Jurkat, Clone E6-1 (cell line): Measurements from ENCODE around the gene ANKRD39. TPM values are rescaled to one million over a fixed set of nuclear protein-coding genes. Genes with fewer than 3 reads are reported as not detected.

Experiments used
- DNase-seq: peaks from one replicate; pipeline ENCODE4 v3.0.0-alpha.2; 2011; ENCODE audit warnings: low read depth, low spot score
- H3K4me3 ChIP-seq: 2 replicates; pipeline ENCODE4 v1.5.1; 2011; ENCODE audit warnings: mild to moderate bottlenecking, low read length, control low read depth, moderate library complexity
- polyA plus RNA-seq: library from polyadenylated mRNA; unstranded; fragments of >200 nt; gene quantifications from one replicate; pipeline ENCODE4 v1.2.1, GENCODE V29; 2012; ENCODE audit warnings: missing spikeins; ENCODE audit not compliant: insufficient read length, insufficient read depth

ANKRD39 gene, protein sequence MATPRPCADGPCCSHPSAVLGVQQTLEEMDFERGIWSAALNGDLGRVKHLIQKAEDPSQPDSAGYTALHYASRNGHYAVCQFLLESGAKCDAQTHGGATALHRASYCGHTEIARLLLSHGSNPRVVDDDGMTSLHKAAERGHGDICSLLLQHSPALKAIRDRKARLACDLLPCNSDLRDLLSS
- 40.2 TPM for polyA plus RNA-seq

DNA sequence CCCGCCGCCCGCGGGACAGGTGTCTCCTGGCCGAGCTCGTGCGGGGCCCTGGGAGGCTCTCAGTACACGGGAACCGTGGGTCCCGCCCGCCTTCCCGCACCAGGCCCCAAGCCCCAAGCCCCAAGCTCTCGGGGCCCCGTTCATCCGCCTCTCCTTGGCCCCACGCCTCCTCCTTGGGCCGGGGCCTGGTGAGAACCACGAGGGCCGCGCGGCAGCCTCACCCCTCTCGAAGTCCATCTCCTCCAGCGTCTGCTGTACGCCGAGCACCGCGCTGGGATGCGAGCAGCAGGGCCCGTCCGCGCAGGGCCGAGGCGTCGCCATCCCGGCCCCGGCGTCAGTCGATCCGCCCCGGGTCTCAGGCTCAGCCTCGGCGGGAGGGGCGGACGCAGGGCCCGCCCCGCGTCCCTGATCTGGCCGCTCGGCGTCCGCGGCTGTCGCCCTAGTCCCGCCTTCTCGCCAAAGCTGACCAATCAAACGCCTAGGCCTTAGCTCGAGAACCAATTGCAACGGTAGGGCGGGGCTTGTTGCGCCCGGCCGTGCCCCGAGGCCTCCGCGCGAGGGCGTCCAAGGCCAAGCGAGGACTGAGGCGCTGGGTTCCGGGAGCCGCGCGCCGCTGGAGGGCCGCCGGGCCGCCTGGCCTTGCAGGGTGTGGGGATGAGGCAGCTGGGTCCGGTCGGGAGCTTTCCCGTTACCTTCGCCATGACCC is at the start of gene ANKRD39:
Gene ANKRD39 (minus strand): TSS at position 350 of the 706 bp plus-strand sequence. CDS start 29 bp downstream, at position 321.
- DNase-seq, result peak; percentile 97
- peak within 1 kb of the TSS; percentile 84 for H3K4me3 ChIP-seq

DNA sequence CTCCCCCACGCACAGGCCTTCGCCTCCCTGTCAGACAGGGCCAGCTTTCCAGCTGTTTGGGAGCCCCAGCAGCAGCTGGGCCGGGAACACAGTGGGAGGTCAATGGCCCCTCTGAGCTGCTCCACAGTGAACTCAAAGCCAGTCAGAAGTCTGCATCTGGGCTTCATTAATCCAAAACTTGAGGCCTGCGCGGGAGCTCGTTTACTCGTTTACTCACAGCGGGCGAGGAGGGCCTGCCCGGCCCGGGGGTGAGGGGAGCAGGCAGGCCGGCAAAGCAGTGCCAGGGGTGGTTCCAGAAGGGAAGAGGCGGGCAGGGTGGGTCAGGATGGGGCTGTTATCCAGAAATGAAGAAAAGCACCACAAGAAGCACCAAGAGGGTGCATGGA is 48.9 kb upstream of the ANKRD39 start:
- DNase-seq, result no peak
- H3K4me3 ChIP-seq, result no peak overlapping the region

DNA sequence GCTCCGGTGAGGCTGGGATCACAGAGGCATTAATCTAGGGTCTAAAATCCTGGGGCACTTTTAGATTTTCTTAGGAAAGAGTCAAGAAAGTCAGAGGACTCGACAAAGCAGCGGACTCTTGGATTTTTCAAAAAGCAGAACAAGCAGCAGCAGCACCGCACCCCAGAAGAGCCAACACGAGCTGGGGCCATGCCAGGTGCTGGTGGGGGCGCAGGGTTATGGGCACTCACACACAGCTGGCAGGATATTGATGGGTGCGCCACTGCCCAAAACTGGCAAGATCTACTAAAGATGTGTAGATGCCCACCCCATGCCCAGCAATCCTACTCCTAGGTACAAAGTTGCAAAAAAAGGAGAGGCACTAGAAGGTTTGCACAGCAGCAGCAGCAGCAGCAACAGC is 46.0 kb upstream of the ANKRD39 start:
- DNase-seq, result no peak
- H3K4me3 ChIP-seq, result no peak overlapping the region

DNA sequence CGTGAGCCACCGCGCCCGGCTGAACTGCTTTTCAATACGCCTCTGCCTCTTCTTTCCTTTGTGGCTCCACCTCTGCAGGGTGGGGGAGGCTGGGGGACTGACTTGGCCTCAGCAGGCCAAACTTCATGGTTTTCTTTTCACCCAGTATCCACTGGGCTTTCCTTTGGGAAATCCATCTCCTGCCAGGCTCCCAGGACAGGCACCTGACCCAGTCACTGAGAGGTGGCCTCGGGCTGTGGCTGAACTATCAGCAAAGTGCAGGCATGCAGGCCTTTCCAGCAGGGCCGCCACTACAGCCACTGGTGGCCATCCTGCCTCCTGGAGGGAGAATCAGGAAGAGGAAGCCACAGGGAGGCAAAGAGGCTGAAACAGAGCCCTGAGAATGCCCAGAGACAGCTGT is 45.5 kb upstream of the ANKRD39 start:
- no peak for DNase-seq
- no peak overlapping the region for H3K4me3 ChIP-seq

DNA sequence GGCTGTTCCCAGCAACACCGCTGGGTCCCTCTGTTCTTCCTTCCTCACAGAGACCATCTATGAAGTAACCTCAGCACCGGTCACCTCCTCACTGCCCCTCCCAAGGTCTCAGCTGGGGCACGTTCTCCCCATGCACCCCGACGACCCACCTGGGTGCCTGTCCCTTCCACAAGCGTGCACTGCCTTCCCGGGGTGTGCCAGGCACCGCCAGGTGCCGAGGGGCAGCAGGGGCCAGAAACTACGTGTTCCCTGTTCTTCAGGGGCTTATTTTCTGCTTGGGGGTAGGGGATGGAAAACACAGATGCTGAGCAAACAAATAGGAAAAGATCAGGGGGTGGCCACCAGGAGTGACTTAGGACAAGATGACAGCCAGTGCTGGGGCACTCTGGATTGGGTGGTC is 42.4 kb upstream of the ANKRD39 start:
- no peak for DNase-seq
- H3K4me3 ChIP-seq, result no peak overlapping the region

DNA sequence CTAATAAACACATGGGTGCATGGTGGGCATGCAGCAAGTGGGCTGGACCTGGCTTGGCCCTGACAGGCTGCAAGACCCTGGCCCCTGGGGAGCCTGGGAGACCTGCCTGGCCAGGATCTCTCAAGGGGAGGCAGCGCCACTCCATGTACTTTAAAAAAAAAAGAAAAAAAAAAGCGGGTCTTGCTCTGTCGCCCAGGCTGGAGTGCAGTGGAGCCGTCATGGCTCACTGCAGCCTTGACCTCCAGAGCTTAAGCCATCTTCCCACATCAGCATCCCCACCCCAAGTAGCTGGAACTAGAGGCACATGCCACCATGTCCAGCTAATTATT is 41.6 kb upstream of the ANKRD39 start:
- DNase-seq, result no peak
- H3K4me3 ChIP-seq, result no peak overlapping the region

DNA sequence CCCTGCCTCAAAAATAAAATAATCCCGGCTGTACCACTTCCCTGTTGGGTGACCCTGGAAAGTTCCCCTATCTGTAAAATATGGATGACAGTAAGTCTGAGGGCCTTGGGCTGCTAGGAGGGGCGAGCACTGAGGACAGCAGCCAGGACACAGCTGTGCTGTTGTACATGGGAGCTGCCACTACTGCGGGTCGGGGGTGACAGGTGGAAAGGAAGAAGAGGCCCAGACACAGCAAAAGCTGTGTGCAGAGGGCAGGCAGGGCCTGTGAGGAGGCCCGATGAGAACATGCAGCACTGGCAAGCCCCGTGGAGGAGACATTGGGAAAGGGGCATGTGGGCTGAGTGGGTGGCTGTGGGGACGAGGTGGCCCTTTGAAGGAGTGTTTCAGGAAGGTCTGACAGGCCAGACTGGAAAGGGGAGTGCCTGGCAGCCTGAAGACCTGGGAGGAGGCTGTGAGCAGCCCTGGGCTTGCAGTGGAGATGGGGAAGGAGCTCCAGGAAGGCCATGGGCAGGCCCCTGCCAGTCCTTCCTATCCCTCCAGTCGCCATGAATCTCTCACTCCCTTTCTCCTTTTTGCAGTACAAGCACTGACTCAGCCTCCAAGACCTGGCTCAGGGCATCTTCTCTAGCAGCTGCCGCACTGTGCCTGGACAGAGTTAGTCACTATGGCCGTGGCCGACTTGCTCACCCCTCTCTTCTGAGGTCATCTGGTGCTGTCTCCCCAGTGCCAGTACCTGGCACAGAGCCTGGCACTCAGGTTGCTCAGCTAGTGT is 41.0 kb upstream of the ANKRD39 start:
- no peak for DNase-seq

DNA sequence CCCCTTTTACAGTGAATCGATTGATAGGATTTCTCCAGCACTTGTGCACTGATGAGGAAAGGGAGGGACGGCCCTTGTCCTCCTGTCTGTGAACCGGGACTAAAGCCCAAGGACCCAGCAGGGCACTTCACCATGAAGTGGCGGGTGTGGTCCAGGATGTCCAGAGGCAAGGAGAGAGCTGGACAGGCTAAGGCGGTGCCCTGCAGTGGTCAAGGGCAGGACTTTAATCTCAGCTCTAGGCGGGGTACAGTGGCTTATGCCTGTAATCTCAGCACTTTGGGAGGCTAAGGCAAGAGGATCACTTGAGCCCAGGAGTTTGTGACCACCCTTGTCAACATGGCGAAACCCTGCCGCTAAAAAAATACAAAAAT is 40.3 kb upstream of the ANKRD39 start:
- DNase-seq, result no peak
- H3K4me3 ChIP-seq, result no peak overlapping the region

More for the DNA sequence above, 41.0 kb upstream of the ANKRD39 start:
- H3K4me3 ChIP-seq, result no peak overlapping the region

DNA sequence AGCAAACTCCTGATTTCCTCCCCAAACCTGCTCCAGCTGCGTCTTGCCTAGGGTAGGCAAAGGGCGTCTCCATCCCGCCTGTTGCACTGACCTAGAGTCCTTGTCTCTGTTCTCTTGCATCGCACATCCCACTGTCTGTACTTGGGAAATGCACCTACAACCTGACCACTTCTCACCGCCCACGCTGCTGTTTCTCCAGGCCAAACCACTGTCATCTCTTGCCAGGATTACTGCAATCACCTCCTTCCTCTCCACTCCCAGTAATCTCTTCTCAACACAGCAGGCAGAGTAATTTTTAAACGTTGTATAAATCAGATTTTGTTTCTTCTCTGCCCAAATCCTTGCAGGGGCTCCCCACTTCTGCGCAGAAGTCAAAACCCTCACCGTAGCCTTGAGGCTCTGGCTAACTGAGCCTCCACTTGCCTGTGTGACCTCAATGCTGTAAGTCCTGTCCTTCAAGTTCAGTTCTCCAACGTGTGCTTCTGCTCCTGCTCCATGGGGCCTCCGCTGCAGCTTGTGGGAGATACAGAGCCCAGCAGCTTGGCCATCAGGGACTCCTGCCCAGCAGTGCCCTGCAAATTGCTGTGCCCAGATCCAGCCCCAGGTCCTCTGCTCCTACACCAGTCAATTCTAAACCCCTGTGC is 39.8 kb upstream of the ANKRD39 start:
- no peak overlapping the region for H3K4me3 ChIP-seq
- DNase-seq, result no peak

DNA sequence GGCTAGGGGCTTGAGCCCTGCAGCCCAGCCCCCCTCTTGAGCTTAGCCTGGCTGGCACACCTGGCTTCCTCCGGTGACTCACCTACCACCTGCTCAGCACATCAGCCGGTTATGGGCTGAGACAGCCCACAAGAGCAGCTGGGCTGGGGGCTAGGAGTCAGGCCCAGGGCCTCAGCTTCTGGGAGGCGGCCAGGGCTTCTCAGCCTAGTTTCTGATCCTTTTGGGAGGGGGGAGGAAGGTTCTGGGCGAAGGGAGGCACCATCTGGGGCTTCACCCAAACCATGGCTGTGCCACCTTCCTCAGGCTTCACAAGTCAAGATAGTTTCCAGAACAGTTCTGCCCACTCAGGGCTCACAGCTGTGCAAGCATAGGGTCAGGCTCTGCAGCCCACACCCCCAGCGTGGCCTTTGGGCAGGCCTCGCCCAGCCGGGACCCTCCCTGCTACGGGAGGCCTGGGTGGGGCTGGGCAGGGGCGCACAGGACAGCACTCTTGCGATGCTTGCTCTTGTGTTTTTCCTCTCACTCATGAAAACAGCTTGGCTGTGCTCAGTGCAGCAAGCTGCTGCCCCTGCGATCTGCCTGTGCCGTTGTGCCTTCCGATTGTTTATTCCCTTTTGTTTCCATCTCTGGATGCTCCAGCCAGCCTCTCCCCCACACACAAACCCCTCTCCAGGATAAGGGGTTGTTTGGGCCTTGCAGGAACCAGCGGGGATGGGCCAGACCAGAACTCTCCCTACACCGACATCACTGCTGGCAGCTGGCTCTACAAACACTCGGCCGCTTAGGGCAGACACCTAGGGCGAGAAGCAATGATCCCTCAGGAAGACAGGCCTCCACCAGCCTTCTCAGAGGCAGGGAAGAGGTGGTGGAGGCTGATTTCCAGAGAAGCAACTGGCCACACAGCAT is 38.2 kb upstream of the ANKRD39 start:
- peak; percentile 28 for DNase-seq
- no peak overlapping the region for H3K4me3 ChIP-seq

DNA sequence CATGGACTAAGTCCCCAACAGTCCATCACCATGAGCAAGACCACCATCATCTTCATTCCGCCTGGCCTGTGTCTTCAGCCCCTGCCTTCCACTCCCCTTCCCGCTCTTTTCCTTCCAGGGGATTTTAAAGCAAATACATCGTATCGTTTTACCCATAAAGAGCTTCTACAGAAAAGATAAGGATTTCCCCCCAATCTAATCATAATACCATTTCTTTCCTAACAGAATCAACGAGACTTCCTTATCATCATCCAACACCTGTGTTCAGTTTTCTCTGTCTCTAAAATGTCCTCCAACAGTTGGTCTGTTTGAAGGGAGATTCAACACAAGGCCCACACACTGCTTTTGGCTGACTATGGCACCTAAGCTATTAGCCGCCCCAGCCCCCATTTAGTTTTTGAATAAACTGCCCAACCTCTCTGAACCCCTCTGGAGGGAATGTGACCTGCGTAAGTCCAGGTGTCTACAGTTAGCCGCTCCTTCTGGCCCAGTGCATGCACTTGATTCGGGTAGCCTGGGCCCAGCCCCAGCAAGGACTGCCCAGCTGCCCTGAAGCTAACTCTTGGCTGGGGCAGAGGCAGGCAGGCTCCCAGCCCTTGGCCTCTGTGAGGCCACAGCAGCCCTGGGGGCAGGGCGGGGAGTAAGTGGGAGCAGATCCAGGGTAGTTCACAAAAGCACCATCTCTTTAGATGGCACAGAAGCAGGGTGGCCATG is 37.4 kb upstream of the ANKRD39 start:
- DNase-seq, result peak; percentile 10
- no peak overlapping the region for H3K4me3 ChIP-seq

DNA sequence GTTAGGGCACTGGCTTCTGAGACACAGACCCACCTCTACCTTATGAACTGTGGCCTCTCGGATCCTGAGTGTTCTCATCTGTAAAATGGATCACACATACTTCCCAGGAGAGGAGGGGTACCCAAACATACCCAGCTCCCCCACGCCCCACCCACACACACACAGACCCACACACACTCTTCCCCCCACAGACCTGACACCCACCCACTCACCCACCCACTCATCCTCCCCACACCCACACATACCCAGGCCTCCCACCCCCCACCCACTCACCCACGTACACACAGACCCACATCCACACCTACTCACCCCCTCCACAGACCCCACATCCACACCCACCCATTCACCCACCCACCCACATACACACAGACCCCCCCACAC is 36.3 kb upstream of the ANKRD39 start:
- H3K4me3 ChIP-seq, result no peak overlapping the region
- DNase-seq, result no peak

DNA sequence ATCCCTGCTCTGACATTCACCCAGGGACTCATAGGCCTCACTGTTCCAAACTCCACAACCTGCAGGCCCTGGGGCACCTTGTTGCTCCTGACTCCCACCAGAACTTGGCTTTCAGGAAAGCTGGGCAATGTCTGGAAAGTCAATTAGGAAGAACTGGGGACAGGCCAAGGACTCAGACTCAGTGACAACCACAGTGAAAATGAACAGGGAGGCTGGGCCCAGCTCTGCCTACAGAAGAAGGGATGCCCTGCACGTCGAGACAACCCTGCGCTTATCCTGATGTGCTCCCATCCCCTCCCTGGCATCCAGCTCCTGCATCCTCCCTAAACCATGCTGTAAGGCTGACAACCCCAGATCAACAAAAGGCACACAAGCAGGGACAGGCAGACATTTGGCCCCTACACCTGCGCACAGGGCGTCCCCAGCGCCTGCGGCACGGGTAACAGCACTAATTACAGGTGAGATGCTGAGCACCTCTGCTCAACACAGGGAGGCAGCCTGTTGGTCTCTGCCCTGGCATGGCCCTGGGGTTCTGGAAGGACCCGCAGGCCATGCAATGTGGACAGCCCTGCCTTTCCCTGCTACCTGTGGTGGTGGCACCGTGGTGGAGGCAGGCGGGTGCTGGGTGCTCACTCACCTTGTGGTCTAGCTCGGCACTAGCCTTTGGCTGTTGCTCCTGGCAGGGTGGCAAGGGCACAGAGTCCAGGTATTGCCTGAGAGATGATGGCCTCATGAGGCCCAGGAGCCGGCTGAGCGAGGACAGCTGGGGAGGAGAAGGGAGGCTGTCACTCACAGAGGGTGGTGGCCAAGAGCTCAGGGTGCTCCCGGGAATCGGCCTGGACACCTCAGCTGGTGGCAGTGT is 35.7 kb upstream of the ANKRD39 start:
- no peak for DNase-seq
- no peak overlapping the region for H3K4me3 ChIP-seq

DNA sequence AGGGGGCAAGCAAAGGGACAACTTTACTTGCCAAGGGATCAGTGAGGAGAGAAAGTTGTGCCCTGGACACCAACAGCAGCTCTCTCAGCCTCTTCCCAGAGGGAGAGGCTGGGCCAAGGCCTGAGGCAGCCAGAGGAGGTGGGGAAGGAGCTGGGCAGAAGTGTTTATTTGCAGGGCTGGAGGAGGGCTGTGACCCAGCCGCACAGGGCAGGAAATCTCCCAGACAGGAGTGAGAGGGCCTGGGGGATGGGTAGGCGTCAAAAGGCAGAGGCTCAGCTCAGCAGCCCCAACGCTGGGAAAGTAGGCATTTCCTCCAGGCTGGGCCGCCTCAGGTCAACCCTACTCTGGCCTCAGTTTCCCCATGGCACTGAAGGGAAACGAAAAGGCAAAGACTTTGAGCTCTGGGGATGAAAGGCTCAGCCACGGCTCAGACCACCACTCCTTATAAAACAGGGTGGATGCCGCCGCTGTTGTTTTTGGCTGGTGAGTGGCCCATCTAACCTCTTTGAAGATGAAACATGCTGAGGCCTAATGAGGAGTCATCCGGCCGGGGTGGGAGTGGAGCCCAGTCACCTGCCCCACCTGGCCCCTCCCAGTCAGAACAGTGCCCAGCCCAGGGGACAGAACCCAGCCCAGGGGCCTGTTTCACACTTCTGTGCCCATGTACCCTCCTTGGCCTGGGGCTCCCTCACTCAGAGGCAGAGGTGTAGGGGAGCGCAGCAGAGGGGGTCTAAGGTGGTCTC is 33.9 kb upstream of the ANKRD39 start:
- no peak for DNase-seq
- H3K4me3 ChIP-seq, result no peak overlapping the region

DNA sequence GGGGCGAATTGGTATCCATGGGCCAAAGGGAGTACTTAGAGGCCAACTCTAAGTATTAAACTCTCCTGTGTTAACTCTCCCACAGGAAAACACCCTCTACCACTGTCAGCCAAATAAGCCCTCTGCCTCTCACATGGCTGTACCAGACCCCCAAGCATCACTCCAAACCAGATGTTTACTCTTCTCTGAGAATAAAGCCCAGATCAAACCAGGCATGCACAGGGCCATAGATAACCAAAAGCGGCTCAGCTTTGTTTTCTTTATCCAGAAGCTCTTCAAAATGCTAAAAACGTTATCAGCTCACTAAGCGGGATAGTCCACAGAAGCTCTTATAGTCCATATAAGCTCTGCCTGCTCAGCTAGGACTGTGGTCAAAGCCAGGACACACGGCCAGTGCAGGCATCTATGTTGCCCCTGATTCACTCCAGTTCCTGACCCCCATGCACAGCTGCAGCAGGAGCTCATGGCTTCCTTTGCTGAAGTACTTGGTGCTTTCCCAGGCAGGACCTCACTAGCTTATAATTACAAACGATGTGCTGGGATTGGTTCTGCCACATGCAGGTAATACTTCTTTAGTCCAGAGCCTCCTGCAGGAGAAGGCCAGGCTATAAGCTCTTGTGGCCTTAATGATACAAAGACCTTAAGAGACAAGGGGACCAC is 33.0 kb upstream of the ANKRD39 start:
- no peak overlapping the region for H3K4me3 ChIP-seq
- DNase-seq, result no peak

DNA sequence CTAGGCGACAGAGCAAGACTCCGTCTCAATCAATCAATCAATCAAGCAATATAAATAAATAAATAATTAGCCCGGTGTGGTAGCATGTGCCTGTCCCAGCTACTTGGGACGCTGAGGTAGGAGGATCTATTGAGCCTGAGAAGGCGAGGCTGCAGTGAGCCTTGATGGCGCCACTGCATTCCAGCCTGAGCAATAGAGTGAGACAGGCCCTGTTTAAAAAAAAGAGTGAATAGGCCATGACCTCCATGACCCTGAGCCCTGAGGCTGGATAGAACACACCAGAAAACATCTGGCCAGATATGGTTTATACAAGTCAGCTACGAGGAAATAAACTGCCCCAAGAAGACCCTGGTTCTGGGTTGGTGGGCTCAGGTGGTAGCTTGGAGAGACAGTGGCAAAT is 32.4 kb upstream of the ANKRD39 start:
- no peak overlapping the region for H3K4me3 ChIP-seq
- DNase-seq, result no peak
